Testis (tissue), 2 donors: ENCODE results near the gene SYNGR1.

Experiments used
- CTCF ChIP-seq, 3 experiments: fragments of 450-650 bp in 2 of 3; fragments of 200-600 bp in 1 of 3; sonication (generic) in 1 of 3; IDR thresholded peaks; one replicate each; pipeline ENCODE4 v1.5.1; 2016 to 2019; ENCODE audit warnings: antibody characterized with exemption in 3 of 3, mild to moderate bottlenecking in 2 of 3, moderate library complexity in 1 of 3
- POLR2A ChIP-seq: fragments of 450-650 bp; IDR thresholded peaks from one replicate; pipeline ENCODE4 v1.6.1; 2017; ENCODE audit warnings: antibody characterized with exemption, mild to moderate bottlenecking, moderate library complexity

GRCh38 chr22:39367035-39367434, 17.2 kb downstream of the SYNGR1 start:
- TF ChIP-seq POLR2A: no peak
- no peak for TF ChIP-seq CTCF (IDR thresholded peaks at IDR 0.05)
